ENCODE data around the gene CACNA1I.
A peak's percentile ranks its signal among the peaks of the same experiment; 100 is the strongest.

The CACNA1I gene

GRCh38 chr22:39595622-39596172 lies 25.1 kb downstream of the CACNA1I start:
- no peak for DNase-seq (ENCODE audit: extremely low read depth in 1 of 2, low read depth in 1 of 2)

- DNase-seq (ENCODE audit: extremely low read depth in 1 of 2, low read depth in 1 of 2) = no peak
Observed at GRCh38 chr22:39596601-39597000, 26.0 kb downstream of the CACNA1I start.

GRCh38 chr22:39597236-39597869 lies 26.8 kb downstream of the CACNA1I start:
- no peak for DNase-seq (ENCODE audit: extremely low read depth in 1 of 2, low read depth in 1 of 2)

GRCh38 chr22:39598017-39598965 lies 27.7 kb downstream of the CACNA1I start:
- peak; percentile 20 to 50 for DNase-seq (ENCODE audit: extremely low read depth in 1 of 2, low read depth in 1 of 2)

GRCh38 chr22:39600491-39601179 lies 30.1 kb downstream of the CACNA1I start:
- no peak for DNase-seq (ENCODE audit: extremely low read depth in 1 of 2, low read depth in 1 of 2)

- DNase-seq (ENCODE audit: extremely low read depth in 1 of 2, low read depth in 1 of 2) = no peak
Observed at GRCh38 chr22:39601180-39601535, 30.6 kb downstream of the CACNA1I start.

- DNase-seq (ENCODE audit: extremely low read depth in 1 of 2, low read depth in 1 of 2) = no peak
Observed at GRCh38 chr22:39603345-39603744, 32.8 kb downstream of the CACNA1I start.

GRCh38 chr22:39610246-39610645 lies 39.7 kb downstream of the CACNA1I start:
- DNase-seq (ENCODE audit: extremely low read depth in 1 of 2, low read depth in 1 of 2) = no peak

- DNase-seq (ENCODE audit: extremely low read depth in 1 of 2, low read depth in 1 of 2) = no peak
Observed at GRCh38 chr22:39610766-39611165, 40.2 kb downstream of the CACNA1I start.

GRCh38 chr22:39611360-39611759 lies 40.8 kb downstream of the CACNA1I start:
- no peak for DNase-seq (ENCODE audit: extremely low read depth in 1 of 2, low read depth in 1 of 2)

- DNase-seq (ENCODE audit: extremely low read depth in 1 of 2, low read depth in 1 of 2) = no peak
Observed at GRCh38 chr22:39612811-39613548, 42.4 kb downstream of the CACNA1I start.

GRCh38 chr22:39613549-39613921 lies 43.0 kb downstream of the CACNA1I start:
- DNase-seq (ENCODE audit: extremely low read depth in 1 of 2, low read depth in 1 of 2) = no peak

- no peak for DNase-seq (ENCODE audit: extremely low read depth in 1 of 2, low read depth in 1 of 2)
Observed at GRCh38 chr22:39614442-39614841, 43.9 kb downstream of the CACNA1I start.

- DNase-seq (ENCODE audit: extremely low read depth in 1 of 2, low read depth in 1 of 2) = no peak
Observed at GRCh38 chr22:39616051-39616450, 45.5 kb downstream of the CACNA1I start.

GRCh38 chr22:39616781-39617180 lies 46.2 kb downstream of the CACNA1I start:
- DNase-seq (ENCODE audit: extremely low read depth in 1 of 2, low read depth in 1 of 2) = no peak

GRCh38 chr22:39617342-39617741 lies 46.8 kb downstream of the CACNA1I start:
- no peak for DNase-seq (ENCODE audit: extremely low read depth in 1 of 2, low read depth in 1 of 2)

- no peak for DNase-seq (ENCODE audit: extremely low read depth in 1 of 2, low read depth in 1 of 2)
Observed at GRCh38 chr22:39617970-39618757, 47.6 kb downstream of the CACNA1I start.

GRCh38 chr22:39618996-39619530 lies 48.5 kb downstream of the CACNA1I start:
- DNase-seq (ENCODE audit: extremely low read depth in 1 of 2, low read depth in 1 of 2) = no peak

GRCh38 chr22:39620924-39621690 lies 50.6 kb downstream of the CACNA1I start:
- DNase-seq (ENCODE audit: extremely low read depth in 1 of 2, low read depth in 1 of 2) = no peak
